Activated T-cell treated with anti-CD3 and anti-CD28 coated beads, Interleukin-2, amount 50 U/mL, for 1 hour (primary cell): ENCODE measurements around the gene FBP1.
"Not testable (repeated sequence)": the region's sequence is repeated elsewhere in the genome, so short reads cannot be mapped to it uniquely, and the experiment has no call there.

ENCODE experiments used
- DNase-seq: peaks from one replicate; pipeline ENCODE4 v3.0.0-alpha.2; 2020

The FBP1 gene

DNA sequence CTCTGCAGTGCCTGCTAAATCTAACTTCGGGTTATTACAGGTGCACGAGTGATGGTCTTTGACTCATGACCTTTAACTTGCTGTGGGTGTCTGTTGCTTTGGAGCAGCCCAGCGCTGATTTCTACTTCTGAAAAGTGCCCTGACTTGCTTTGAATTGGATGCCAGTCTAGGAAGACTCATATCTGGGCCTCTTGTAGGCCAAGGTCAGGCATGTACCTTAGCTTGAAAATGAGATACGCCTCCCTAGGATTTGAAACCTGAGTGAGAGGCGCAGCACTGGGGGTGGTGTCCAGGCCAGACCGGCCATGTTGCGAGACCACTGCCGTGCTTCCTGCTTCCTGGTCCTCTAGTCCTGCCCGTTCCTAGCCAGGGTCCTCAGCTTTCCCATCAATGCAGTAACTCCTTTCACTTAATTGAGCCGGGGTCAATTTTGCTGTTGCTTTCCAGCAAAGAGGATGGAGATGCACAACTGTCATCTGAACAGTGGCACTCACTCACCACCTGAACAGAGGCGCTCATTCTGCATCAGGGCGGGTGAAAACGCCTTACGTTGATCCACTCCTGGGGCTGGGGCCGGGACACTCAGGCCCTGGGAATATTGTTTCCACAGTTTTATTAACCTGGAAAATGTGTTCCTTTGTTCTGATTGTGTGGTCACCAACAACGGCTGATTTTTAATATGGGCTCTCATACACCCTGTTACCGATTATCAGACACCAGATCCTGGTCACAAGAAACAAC, 70.2 kb downstream of the FBP1 start:
- no peak for DNase-seq

DNA sequence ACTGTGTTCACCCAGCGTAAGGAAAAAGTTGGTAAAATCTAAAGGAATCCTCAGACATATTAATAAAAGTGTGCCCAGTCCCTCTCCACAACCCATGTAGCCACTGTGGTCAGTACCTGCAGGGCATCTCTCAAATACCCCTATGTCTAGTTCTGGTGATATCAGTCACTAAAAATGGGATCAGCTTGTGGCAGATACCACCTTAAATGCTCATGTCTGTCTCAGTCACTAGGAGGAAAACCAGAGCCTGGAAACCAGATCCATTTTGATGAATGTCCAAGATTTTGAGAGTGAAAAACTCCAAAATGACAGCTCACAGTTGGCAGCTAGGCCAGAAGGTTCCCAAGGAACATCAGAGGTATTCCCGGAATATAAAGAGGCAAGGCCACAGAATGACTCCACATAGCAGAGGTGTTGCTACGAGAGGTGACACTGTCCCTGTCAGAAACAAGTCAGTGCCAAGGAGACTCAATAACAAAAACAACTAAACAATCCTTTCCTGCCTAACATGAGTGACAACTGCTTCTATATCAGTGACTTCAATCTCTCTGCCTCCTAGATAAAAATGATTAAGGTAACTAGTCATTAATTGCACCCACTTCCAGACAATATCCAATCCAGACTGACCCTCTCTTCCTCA, 70.9 kb downstream of the FBP1 start:
- no peak for DNase-seq

DNA sequence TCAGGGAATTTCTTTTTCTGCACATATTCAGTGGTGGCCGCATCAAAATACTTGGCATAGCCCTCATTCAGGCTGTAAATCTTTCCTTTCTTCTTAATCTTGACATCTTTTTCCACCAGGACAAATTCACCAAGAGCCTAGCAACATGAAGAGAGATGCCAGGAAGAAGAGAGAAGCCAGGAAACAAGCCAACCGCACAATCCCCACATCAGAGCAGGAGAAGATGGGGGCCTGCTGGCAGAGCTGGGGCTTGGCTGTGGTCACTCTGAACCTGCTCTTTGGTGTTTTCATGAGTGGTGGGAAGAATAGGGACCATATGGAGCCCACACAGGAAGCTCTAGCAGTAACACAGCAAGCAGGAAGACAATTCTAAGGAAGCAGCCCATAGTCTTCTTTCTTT, 72.0 kb downstream of the FBP1 start:
- DNase-seq, result no peak

DNA sequence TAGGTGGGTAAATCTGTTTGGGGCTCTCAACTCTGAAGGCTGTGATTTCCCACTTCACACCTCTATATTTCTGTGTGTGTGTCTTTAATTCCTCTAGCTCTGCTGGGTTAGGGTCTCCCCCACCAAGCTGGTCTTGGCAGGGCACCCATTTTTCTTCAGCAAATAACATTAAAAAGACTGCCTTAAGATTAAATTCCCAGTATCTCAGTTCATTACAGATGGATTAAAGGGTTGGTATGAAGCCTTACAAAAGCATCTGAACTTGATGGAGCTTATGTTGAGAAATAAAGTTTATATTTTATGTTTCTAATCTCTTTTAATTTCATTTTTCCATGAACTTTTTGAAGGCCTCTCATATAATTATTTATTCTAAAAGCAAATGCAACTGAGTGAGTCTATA, 72.8 kb downstream of the FBP1 start:
- no peak for DNase-seq

DNA sequence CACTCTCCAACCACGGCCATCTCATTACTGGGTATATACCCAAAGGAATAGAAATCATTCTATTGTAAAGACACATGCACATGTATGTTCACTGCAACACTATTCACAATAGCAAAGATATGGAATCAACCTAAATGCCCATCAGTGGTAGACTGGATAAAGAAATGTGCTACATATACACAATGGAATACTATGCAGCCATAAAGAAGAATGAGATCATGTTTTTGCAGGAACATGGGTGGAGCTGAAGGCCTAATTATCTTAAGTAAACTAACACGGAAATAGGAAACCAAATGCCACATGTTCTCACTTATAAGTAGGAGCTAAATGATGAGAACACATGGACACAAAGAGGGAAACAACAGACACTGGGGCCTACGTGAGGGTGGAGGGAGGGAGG, 75.0 kb downstream of the FBP1 start:
- not testable (repeated sequence) for DNase-seq

DNA sequence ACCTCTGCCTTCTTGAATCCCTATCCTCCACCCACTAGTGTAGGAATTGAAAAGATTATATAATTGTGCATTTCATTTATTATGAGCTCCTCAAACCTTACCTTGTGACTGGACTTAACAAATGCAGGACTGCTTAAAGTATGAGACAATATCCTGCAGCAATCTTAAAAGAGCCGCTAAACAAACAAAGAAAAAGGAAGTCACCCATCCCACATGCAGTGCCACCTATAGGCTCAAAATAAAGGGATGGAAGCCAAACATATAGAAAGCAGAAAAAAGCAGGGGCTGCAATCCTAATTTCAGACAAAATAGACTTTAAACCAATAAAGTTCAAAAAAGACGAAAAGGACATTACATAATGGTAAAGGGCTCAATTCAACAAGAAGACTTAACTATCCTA, 75.8 kb downstream of the FBP1 start:
- no peak for DNase-seq

DNA sequence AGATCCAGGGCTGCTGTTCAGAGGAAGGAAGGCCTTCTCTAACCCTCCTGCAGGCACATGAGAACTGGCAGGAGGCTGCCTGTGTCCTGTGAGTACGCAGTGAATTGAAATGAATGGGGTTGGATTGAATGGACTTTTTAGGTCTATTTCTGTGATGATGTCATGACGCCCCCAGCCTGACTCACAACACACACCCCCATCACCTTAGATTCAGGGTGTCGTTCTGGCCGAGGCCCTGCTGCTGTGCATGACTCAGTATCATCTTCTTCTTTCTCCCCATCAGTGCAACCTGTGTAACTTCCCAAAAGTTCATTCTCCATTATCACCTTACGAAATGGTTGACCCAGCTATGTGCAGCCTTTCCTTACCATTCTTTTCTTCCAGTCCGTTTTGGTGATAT, 79.1 kb downstream of the FBP1 start:
- DNase-seq, result no peak

DNA sequence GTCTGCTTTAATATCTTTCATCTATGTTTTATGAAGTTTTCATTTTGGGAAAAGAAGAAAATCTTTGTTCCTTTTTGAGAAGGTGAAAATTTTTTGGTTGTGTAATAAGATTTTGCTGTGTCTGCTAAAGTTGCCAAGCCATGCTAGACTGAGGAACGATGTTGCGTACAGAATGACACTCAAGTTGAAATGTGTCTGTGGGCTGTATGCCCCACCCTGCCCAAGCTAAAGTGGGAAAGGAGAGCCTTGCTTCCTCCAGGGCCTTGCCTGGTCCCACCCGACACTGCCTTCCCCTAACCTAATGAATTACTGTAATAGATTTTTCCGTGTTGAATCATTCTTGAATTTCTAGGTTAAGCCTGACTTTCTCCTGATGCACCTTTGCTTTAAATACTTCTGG, 81.9 kb downstream of the FBP1 start:
- DNase-seq, result no peak

DNA sequence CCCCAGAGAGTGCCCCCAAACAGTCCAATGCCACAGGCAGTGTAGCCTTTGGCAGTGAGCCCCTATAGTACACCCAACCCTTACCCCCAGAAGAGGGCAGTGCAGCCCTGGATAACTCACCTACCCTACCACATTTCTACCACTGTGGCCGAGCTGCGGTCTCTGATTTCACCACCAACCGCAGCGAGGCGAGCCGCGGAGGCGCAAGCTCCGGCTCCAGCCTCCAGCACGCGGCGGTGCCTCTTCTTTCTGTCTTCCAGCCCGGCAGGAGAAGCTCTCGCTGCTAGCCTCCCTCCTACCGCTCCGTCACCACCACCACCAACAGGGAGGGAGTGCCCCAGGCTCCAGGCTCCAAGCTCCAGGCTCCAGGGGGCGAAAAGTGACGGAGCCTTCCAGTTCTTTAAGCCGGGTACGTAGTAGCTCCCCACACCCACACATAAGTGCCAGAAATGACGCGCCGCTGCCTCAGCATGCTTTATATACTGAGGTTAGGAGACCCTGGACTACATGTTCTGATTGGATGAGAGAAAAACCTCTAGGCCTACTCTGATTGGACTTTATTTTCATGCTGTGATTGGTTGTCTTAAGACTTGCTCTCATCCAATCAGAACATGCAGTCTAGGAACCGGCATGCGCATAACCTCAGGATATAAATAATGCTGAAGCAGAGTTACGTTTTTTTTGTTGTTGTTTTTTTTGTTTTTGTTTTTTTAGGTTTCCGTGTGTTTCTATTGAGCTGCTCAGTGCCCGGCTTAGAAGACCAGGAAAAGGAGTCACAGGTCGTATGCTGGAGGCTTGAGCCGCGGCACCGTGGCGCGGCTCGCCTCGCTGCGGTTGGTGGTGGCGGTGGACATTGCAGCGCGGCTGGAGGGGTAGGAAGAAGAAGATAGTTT, 84.6 kb downstream of the FBP1 start, which contains the start of gene PCAT7:
PCAT7 (plus strand) TSS at position 645 of the 893 bp plus-strand sequence.
- no peak for DNase-seq

DNA sequence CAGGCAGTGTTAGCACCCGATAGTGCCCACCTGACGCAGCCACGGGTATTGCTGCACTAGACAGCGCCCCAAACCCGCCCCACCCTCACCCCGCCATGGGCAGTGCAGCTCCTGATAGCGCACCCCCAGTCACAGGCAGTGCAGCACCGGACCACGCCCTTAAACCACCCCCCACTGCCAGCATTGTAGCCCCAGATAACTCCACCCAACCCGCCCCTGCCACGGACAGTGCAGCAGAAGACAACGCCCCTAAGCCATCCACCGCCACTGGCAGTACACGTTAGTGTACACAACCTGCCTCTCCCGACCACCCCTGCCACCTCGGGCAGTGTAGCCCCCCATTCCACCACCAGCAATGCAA, 85.3 kb downstream of the FBP1 start:
- DNase-seq, result no peak
